SK-N-SH (cell line): Measurements from ENCODE around the gene TUT1. TPM values are rescaled to one million over a fixed set of nuclear protein-coding genes. Genes with fewer than 3 reads are reported as not detected.

ENCODE experiments used
- CTCF ChIA-PET: fragments of 300-600, 350-600 bp; formaldehyde crosslinking; extraction: SDS; loops from one replicate; lab custom pipeline; 2021; lab: Yijun Ruan, JAX
- POLR2A ChIA-PET: fragments of 350-600 bp; sonication (Branson Sonifier 250); formaldehyde crosslinking; extraction: SDS; loops from one replicate; lab custom pipeline; 2020; ENCODE audit warnings: antibody characterized with exemption, inconsistent platforms; lab: Yijun Ruan, JAX
- DNase-seq: peaks from one replicate; pipeline ENCODE4 v3.0.0; 2012
- H2AFZ ChIP-seq: fragments of 200-600 bp; sonication (generic); 2 replicates; pipeline ENCODE4 v1.8.1; 2016; ENCODE audit warnings: antibody characterized with exemption, mild to moderate bottlenecking, low read depth
- H3F3A ChIP-seq: fragments of 200-600 bp; sonication (generic); replicated peaks from 2 replicates; pipeline ENCODE3; 2016; ENCODE audit warnings: antibody characterized with exemption, mild to moderate bottlenecking; ENCODE audit not compliant: insufficient read depth
- H3K27ac ChIP-seq, 2 experiments: fragments of 200-500 bp in 1 of 2; fragments of 200-600 bp in 1 of 2; sonication (Bioruptor generic) in 1 of 2; sonication (generic), shearing (Covaris generic) in 1 of 2; 2 replicates each; pipeline versions ENCODE4 v1.5.1 to v1.6.1; 2014 to 2016; ENCODE audit warnings: low read depth in 2 of 2, inconsistent platforms in 1 of 2, low read length in 1 of 2, mild to moderate bottlenecking in 1 of 2, mixed read lengths in 1 of 2
- H3K27me3 ChIP-seq: fragments of 200-600 bp; sonication (generic), shearing (Covaris generic); 2 replicates; pipeline ENCODE4 v1.6.1; 2016; ENCODE audit warnings: mixed run types; ENCODE audit not compliant: insufficient read depth
- H3K36me3 ChIP-seq, 2 experiments: fragments of 200-500 bp in 1 of 2; fragments of 200-600 bp in 1 of 2; sonication (Bioruptor generic) in 1 of 2; sonication (generic) in 1 of 2; replicated peaks in 1 of 2; 2 replicates each; pipeline versions ENCODE3 to v1.5.1; 2014 to 2016; ENCODE audit warnings: low read length in 1 of 2, mild to moderate bottlenecking in 1 of 2; ENCODE audit not compliant: insufficient read depth in 2 of 2, control insufficient read depth in 1 of 2
- H3K4me1 ChIP-seq, 2 experiments: fragments of 200-500 bp in 1 of 2; fragments of 200-600 bp in 1 of 2; sonication (Bioruptor generic) in 1 of 2; sonication (generic), shearing (Covaris generic) in 1 of 2; 2 replicates each; pipeline versions ENCODE4 v1.5.1 to v1.6.1; 2014 to 2016; ENCODE audit warnings: low read depth in 1 of 2, low read length in 1 of 2, mixed run types in 1 of 2; ENCODE audit not compliant: insufficient read depth in 2 of 2, control insufficient read depth in 1 of 2
- H3K4me2 ChIP-seq: fragments of 200-600 bp; sonication (generic), shearing (Covaris generic); 2 replicates; pipeline ENCODE4 v1.6.1; 2017; ENCODE audit warnings: mixed run types
- H3K4me3 ChIP-seq, 2 experiments: fragments of 200-500 bp in 1 of 2; fragments of 200-600 bp in 1 of 2; sonication (Bioruptor generic) in 1 of 2; sonication (generic), shearing (Covaris generic) in 1 of 2; 2 replicates each; pipeline versions ENCODE4 v1.5.1 to v1.8.1; 2014 to 2016; ENCODE audit warnings: low read depth in 2 of 2, inconsistent platforms in 1 of 2, low read length in 1 of 2, mild to moderate bottlenecking in 1 of 2, mixed read lengths in 1 of 2, moderate library complexity in 1 of 2
- H3K79me2 ChIP-seq: fragments of 200-600 bp; sonication (generic); 2 replicates; pipeline ENCODE4 v1.8.1; 2017; ENCODE audit warnings: mild to moderate bottlenecking; ENCODE audit not compliant: insufficient read depth
- H3K9ac ChIP-seq: fragments of 200-600 bp; sonication (generic); 2 replicates; pipeline ENCODE4 v1.6.1; 2017; ENCODE audit warnings: mixed run types
- H3K9me2 ChIP-seq: fragments of 200-600 bp; sonication (generic); 2 replicates; pipeline ENCODE4 v1.6.1; 2017; ENCODE audit warnings: mixed run types
- H3K9me3 ChIP-seq: fragments of 200-600 bp; sonication (generic); 2 replicates; pipeline ENCODE4 v1.6.1; 2017; ENCODE audit warnings: mixed run types, mild to moderate bottlenecking, moderate library complexity
- H4K20me1 ChIP-seq: fragments of 200-600 bp; sonication (generic); 2 replicates; pipeline ENCODE4 v1.6.1; 2017; ENCODE audit warnings: mild to moderate bottlenecking, mixed run types; ENCODE audit not compliant: insufficient read depth
- CHD2 ChIP-seq: fragments of 150-350 bp; IDR thresholded peaks from 2 replicates; pipeline ENCODE4 v1.6.1; 2018; ENCODE audit warnings: low read length; ENCODE audit not compliant: partially characterized antibody
- EP300 ChIP-seq, 2 experiments: IDR thresholded peaks; 2 replicates each; pipeline versions ENCODE4 v1.4.0 to v1.6.1; 2012; ENCODE audit warnings: borderline replicate concordance in 1 of 2, low read depth in 1 of 2, low read length in 1 of 2
- NRF1 ChIP-seq: IDR thresholded peaks from 2 replicates; pipeline ENCODE4 v1.6.1; 2012; ENCODE audit warnings: low read depth, mild to moderate bottlenecking, low read length
- POLR2AphosphoS5 ChIP-seq: IDR thresholded peaks from 2 replicates; pipeline ENCODE4 v1.6.1; 2012; ENCODE audit warnings: low read depth, low read length
- RFX5 ChIP-seq: IDR thresholded peaks from 2 replicates; pipeline ENCODE4 v1.6.1; 2012; ENCODE audit warnings: mild to moderate bottlenecking, improper control_type of control experiment, low read length
- RXRA ChIP-seq: IDR thresholded peaks from 2 replicates; pipeline ENCODE4 v1.4.0; 2012; ENCODE audit warnings: low read depth, mild to moderate bottlenecking, borderline replicate concordance
- TAF1 ChIP-seq: IDR thresholded peaks from 2 replicates; pipeline ENCODE4 v1.6.1; 2012; ENCODE audit warnings: low read depth, mild to moderate bottlenecking, low read length, moderate library complexity, borderline replicate concordance
- WGBS: methylation state at CpG from one replicate; pipeline ENCODE4 v1.1.6; 2017; ENCODE audit warnings: low lambda C conversion rate; 5-methylcytosine and 5-hydroxymethylcytosine counted together
- polyA plus RNA-seq, 3 experiments: library from polyadenylated mRNA; depleted of rRNA; stranded (reverse); fragments of >200 nt; gene quantifications; 2 replicates each; pipeline ENCODE4 v1.2.3, GENCODE V29; 2012
- TF ChIP-seq, protein P1 (sequence below): IDR thresholded peaks from 2 replicates; pipeline ENCODE4 v1.6.1; 2012; ENCODE audit warnings: mild to moderate bottlenecking, low read depth, low read length, moderate library complexity
- TF ChIP-seq, protein P2 (sequence below): IDR thresholded peaks from 2 replicates; pipeline ENCODE4 v1.4.0; 2012; ENCODE audit warnings: low read depth, borderline replicate concordance
- TF ChIP-seq, protein P3 (sequence below): fragments of 200-600 bp; sonication (generic); IDR thresholded peaks from 2 replicates; pipeline ENCODE4 v1.6.1; 2017; ENCODE audit warnings: antibody characterized with exemption, mild to moderate bottlenecking, moderate library complexity
- TF ChIP-seq, protein P4 (sequence below): IDR thresholded peaks from 2 replicates; pipeline ENCODE4 v1.4.0; 2012; ENCODE audit warnings: low read depth
- TF ChIP-seq, protein P5 (sequence below): IDR thresholded peaks from 2 replicates; pipeline ENCODE4 v1.4.0; 2012; ENCODE audit warnings: low read depth, borderline replicate concordance

TUT1 gene
- polyA plus RNA-seq, 1 of the 3 experiments (the other 2 are of a cell fraction) = 27.3 TPM

DNA sequence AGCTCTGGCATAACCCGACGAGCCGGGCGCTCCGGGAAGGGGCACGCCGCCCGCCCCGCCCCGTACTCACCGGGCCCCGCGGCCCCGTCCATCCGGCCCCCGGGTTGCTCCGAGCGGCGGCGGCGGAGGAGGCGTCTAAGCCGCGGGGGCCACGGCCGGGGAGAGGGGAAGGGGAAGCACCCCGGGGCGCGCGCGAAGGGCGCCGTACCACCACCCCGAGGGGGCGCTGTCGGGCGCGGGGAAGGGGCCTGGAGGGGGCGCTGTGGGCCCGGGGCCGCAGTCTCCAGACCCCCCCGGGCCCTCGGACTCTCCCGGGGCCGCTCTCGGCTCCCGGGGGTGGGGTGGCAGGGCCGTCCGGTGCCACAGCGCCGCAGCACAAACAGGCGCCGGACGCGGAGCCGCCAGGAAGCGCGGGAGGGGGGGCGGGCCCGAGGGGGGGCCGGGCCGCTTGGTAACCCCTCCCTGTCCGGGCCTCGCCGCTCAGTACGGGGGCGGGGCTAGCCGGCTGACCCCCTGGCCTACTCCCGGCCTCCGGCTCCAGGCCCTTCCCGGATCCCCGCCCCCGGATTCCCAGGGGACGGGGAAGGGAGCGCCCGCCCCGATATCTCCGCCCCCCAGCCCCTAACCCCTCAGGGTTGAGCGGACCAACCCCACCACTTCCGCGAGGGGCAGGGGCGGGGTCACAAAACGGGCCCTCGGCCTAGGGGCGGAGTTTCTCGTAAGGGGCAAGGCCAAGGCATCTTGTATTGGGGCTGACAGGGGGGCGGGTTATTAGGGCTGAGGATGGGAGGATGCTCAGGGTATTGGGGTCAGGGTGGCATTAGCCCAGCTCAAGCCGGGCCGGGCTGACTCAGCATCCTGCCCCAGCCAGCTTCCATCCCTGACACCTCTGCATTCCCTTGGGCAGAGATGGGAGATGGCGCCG, 21.3 kb upstream of the TUT1 start, which contains the start of the genes EML3 and ROM1 (continued):
- TF ChIP-seq, protein P1, sequence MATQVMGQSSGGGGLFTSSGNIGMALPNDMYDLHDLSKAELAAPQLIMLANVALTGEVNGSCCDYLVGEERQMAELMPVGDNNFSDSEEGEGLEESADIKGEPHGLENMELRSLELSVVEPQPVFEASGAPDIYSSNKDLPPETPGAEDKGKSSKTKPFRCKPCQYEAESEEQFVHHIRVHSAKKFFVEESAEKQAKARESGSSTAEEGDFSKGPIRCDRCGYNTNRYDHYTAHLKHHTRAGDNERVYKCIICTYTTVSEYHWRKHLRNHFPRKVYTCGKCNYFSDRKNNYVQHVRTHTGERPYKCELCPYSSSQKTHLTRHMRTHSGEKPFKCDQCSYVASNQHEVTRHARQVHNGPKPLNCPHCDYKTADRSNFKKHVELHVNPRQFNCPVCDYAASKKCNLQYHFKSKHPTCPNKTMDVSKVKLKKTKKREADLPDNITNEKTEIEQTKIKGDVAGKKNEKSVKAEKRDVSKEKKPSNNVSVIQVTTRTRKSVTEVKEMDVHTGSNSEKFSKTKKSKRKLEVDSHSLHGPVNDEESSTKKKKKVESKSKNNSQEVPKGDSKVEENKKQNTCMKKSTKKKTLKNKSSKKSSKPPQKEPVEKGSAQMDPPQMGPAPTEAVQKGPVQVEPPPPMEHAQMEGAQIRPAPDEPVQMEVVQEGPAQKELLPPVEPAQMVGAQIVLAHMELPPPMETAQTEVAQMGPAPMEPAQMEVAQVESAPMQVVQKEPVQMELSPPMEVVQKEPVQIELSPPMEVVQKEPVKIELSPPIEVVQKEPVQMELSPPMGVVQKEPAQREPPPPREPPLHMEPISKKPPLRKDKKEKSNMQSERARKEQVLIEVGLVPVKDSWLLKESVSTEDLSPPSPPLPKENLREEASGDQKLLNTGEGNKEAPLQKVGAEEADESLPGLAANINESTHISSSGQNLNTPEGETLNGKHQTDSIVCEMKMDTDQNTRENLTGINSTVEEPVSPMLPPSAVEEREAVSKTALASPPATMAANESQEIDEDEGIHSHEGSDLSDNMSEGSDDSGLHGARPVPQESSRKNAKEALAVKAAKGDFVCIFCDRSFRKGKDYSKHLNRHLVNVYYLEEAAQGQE = no peak
- TF ChIP-seq EP300 (IDR thresholded peaks at IDR 0.05; ENCODE audit: borderline replicate concordance in 1 of 2, low read depth in 1 of 2, low read length in 1 of 2) (no peak), TAF1 (no peak; the same call in 1 of the 2 replicates), RFX5 (no peak), POLR2AphosphoS5 (peak; percentile 16; the same call in 1 of the 2 replicates), NRF1 (no peak)
- TF ChIP-seq, protein P2, sequence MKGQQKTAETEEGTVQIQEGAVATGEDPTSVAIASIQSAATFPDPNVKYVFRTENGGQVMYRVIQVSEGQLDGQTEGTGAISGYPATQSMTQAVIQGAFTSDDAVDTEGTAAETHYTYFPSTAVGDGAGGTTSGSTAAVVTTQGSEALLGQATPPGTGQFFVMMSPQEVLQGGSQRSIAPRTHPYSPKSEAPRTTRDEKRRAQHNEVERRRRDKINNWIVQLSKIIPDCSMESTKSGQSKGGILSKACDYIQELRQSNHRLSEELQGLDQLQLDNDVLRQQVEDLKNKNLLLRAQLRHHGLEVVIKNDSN = no peak
- TF ChIP-seq, protein P3, sequence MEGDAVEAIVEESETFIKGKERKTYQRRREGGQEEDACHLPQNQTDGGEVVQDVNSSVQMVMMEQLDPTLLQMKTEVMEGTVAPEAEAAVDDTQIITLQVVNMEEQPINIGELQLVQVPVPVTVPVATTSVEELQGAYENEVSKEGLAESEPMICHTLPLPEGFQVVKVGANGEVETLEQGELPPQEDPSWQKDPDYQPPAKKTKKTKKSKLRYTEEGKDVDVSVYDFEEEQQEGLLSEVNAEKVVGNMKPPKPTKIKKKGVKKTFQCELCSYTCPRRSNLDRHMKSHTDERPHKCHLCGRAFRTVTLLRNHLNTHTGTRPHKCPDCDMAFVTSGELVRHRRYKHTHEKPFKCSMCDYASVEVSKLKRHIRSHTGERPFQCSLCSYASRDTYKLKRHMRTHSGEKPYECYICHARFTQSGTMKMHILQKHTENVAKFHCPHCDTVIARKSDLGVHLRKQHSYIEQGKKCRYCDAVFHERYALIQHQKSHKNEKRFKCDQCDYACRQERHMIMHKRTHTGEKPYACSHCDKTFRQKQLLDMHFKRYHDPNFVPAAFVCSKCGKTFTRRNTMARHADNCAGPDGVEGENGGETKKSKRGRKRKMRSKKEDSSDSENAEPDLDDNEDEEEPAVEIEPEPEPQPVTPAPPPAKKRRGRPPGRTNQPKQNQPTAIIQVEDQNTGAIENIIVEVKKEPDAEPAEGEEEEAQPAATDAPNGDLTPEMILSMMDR = peak; percentile 76

DNA sequence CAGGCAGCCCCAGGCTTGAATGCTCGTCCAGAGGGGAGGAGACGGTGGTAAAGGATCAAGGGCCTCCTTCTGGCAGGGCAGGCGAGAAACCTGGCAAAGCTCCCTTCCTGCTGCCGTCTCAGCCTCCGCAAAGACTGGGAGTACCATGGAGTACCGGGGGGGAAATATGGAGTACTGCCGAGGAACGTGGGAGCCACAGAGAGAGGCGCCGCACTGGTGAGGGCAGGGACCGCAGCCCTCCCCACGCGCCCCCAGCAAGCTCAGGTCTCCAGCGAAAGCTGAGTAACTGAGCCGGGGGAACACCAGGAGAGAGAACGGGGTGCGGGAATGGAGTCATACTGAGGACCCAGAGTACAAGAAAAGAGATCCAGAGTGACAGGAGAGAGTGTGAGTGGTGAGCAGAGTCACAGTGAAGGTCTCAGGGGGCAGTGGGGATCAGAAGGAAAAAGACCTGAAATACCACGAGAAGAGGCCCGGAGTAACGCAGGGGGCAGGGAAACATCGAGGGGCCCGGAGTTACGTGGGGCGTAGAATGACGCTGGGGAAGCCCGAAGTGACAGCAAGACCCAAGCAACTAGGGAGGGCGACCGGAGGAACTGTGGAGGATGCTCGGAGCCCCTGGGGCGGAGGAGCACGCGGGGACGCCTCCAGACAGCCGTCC, 20.5 kb upstream of the TUT1 start:
- POLR2A ChIA-PET = interaction anchor here (1.0 to 2.7 kb wide), 6 partner anchors 8 to 53 kb away, joined by 3 to 18 read pairs (median 10); partner anchors contain the start of genes B3GAT3, C11orf98, CSKMT and EEF1G
- peak overlapping the region; percentile 76 for H2AFZ ChIP-seq
- peaks cover 11 to 23% of the 10 kb centered on the region in 2 experiments for H3K36me3 ChIP-seq
- CTCF ChIA-PET = interaction anchor here (0.7 to 6.9 kb wide), 19 partner anchors 8 to 842 kb away, joined by 3 to 69 read pairs (median 5); partner anchors contain the start of genes B3GAT3, C11orf98, CSKMT and LBHD1
- peaks cover 27% of the 10 kb centered on the region for H3F3A ChIP-seq
- WGBS = 1% methylated on average over 22 of the region's 34 CpGs
- H3K9me3 ChIP-seq = no peaks in the 10 kb centered on the region
- H4K20me1 ChIP-seq = no peaks in the 10 kb centered on the region
- DNase-seq = peak; percentile 67
- peak overlapping the region; percentile 82 for H3K4me2 ChIP-seq
- no peaks in the 10 kb centered on the region for H3K27me3 ChIP-seq
- peaks cover 4 to 24% of the 10 kb centered on the region in 2 experiments; a peak in 2 of 4 replicates for H3K4me1 ChIP-seq
- H3K79me2 ChIP-seq = peaks cover 17% of the 10 kb centered on the region; the same call in 1 of the 2 replicates
- TF ChIP-seq RXRA (no peak), CHD2 (peak; percentile 65)
- TF ChIP-seq, protein P4, sequence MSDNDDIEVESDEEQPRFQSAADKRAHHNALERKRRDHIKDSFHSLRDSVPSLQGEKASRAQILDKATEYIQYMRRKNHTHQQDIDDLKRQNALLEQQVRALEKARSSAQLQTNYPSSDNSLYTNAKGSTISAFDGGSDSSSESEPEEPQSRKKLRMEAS = peak; percentile 32; the same call in 1 of the 2 replicates
- TF ChIP-seq, protein P5, sequence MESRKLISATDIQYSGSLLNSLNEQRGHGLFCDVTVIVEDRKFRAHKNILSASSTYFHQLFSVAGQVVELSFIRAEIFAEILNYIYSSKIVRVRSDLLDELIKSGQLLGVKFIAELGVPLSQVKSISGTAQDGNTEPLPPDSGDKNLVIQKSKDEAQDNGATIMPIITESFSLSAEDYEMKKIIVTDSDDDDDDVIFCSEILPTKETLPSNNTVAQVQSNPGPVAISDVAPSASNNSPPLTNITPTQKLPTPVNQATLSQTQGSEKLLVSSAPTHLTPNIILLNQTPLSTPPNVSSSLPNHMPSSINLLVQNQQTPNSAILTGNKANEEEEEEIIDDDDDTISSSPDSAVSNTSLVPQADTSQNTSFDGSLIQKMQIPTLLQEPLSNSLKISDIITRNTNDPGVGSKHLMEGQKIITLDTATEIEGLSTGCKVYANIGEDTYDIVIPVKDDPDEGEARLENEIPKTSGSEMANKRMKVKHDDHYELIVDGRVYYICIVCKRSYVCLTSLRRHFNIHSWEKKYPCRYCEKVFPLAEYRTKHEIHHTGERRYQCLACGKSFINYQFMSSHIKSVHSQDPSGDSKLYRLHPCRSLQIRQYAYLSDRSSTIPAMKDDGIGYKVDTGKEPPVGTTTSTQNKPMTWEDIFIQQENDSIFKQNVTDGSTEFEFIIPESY = 0 out of 2 replicates have a peak, but pooled peaks have one; percentile 5
- H3K9ac ChIP-seq = peak overlapping the region; percentile 70
- peak overlapping the region; percentile 71 to 81 for H3K4me3 ChIP-seq
- H3K9me2 ChIP-seq = no peaks in the 10 kb centered on the region
- peak overlapping the region; percentile 70 to 92 for H3K27ac ChIP-seq
